Stimulated activated CD4-positive, alpha-beta T cell treated with anti-CD3 and anti-CD28 coated beads, Interleukin-15, amount 100 ng/mL, for 48 hours (primary cell): ENCODE data around the gene PCK1.

ENCODE experiments used
- DNase-seq, 2 donors: peaks; one replicate each; pipeline ENCODE4 v3.0.0-alpha.2; 2020; ENCODE audit warnings: low read depth in 2 of 2

PCK1 gene

DNA sequence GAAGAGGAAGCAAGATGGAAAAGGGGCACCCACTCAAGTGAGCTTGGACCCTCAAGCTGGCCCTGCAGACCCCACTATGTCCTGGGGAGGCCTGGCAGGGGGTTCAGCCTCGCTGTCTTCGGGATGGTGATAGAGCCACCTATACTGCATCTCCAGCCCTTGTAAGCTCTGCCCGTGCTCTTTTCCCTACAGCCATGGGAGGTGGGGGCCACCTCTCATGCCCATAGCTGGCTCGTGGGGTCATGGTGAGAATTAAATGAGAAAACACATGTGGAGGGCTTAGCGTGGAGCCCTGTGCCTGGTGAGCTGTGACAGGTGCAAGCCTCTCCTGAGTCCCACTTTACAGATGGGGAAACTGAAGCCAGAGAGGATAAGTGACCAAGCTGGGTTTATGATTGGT, 27.7 kb downstream of the PCK1 start:
- no peak for DNase-seq

DNA sequence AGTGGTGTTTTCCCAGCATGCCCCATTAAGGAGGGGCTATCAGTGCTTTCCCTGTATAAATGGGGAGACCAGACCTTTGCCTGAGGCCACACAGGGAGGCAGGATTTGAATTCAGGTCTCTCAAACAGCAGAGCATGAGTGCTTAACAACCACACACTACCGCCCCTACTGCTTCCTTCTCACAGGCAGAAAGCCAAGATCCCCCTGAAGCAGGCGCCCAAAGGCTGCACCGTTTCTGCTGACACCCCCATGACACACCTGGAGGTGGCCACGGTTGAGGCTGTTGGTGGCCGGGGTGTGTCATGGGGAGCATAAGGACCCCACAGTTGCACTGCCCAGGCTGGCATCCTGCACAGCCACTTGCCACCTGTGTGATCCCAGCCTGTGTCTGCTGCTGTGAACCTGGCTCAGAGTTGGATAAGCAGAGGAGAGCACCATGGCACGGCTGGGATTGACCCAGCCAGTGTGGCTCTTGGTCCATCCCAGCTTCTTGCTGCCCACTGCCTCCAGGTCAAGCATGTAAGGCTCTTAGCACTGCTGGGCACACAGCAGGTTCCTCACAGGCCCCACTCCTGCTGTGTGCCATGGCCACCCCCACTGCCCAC, 28.3 kb downstream of the PCK1 start:
- DNase-seq, result no peak

DNA sequence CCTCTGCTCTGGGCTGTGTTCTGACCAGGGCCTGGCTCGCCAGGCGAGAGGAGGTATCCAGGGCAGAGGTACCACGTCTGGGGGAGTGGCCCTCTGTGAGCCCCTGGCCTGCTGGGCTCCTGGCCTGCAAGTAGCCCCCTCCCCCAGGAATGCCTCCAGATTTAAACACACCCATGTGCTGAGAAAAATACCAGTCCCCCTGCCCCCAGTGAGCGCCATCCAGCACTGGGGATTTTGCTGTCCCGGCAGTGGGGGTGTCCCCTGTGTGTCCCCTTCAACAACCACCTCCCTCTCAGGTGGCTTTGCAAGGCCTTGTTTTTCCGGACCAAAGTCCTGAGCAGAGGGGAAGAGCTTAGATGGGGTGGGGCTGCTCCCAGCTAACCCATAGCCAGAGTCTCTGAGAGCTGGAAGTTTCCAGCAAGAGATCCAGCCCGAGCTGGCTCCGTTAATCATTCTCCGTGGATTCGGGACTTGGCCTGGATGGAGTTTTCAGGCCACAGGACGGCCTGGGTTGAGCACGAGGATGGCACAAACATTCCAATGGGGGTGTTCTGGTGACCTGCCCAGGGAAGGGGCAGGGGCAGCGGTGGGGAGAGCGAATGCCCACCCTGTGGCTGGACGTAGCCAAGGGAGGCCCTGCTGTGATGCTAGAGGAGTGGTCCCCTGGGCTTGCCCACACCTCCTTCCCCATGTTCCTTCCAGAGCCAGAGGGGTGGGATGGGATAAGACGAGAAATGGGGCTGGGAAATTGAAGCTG, 29.0 kb downstream of the PCK1 start:
- no peak for DNase-seq

DNA sequence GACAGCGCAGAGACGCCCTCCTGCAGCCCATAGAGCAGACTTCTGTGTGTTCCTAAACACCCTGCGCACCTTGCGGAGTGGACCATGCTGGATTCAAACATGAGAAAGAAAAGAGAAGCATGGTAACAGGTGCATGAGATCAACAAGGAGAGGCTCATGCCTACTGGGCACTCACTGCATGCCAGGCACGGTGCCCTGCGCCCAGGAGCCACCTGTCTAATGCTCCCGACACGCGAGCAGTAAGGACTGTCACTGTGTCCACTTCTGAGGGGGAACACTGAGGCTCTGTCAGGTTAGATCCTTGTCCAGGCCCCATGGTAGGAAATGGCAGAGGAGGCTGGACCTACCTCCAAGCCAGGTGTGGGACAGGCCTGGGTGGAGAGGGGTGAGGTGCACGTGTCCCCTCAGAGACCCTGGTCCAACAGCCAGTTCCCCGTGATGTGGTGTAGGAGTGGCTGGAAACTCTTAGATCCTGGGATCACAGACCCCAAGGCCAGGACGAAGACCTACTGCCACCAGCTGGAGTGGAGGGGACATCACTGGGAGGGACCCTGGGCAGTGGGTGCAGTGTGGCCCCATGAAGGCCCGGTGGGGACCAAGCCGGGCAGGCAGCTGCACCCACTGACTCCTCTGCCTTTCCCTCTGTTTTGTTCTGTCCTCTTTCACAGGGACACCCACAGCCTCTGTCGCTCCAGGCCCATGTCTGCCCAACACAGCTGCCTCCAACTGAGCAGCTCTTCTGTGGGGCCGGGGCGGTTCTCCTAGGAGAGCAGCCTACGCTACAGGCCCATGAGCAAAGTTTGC, 29.8 kb downstream of the PCK1 start:
- no peak for DNase-seq

DNA sequence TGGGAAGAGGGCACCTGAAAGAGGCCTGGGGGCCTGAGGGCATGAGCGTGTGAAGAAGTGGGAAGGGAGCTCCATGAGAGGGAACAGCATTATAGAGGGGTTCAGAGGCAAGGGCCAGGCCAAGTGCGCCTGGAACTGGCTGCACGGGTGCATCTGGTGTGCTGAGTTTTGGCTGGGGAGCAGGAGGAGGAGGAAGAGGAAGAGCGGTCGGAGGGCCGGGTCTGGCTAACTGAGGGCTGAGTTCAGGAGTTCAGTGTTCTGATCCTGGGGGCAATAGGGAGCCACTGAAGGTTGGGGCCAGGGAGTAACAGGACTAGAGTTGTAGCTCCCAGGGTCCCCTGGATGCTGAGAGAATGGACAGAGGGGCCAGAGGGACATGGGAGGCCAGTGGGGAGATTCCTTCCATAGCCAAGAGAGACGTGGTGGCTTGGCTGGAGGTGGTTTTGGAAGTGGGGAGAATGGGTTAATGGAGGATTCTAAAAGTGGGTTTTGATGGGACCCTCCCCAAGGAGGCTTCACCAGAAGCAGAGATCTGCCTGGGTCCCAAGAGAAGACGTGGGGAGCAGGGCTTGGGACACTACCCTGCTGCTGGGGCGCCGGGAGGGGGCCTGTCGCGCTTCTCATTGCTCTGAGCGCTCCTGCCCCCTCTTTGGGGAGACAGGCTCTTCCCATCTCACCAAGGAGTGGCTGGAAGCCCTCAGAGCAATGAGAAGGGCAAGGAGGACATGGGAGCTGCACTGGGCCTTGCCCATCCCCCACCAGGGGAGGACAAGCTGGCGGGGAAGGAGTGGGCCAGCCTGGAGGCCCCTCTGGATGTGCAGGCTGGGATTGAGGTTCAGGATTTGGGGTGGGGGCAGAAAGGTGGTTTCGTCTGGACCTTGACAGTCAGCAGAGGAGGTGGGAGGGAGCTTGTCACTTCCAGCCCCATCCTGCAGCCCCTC, 30.6 kb downstream of the PCK1 start:
- DNase-seq, result no peak

DNA sequence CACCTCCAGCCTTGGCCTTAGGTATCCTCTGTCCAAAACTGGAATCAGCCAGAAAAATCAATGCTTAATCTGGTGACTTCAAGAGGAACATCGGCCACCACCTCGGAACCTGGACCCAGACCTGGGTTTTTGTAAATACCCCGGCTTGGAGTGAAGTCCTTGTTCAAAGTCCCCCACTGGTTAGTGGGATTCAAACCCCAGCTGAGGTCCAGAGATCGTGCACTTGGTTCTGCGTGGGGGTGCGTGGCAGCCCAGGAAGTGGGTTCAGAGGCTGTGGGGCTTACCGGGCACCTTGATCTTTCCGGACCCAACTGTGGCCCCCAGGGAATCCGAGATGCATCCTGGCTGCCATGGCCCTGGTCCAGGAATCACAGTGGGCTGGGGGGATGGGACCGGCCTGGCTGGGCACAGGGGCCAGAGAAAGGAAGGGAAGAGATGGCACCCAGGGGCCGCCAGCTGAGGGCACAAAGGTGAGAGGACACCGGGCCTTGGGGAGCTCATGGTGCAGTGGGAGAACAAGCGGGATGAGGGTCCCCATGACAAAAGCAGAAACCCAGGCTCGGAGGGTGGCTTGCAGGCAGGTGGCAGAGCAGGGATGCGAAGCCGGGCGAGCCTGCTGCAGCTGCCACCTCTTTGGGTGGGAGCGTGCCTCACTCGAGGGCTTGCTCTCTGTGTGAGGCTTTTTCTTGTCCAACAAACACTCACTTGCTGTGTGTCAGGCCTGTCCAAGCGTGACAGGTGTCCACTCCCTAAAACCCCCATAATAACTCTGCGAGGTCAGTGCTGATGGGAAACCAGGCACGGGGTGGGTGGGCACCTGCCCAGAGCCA, 31.6 kb downstream of the PCK1 start:
- DNase-seq, result no peak

DNA sequence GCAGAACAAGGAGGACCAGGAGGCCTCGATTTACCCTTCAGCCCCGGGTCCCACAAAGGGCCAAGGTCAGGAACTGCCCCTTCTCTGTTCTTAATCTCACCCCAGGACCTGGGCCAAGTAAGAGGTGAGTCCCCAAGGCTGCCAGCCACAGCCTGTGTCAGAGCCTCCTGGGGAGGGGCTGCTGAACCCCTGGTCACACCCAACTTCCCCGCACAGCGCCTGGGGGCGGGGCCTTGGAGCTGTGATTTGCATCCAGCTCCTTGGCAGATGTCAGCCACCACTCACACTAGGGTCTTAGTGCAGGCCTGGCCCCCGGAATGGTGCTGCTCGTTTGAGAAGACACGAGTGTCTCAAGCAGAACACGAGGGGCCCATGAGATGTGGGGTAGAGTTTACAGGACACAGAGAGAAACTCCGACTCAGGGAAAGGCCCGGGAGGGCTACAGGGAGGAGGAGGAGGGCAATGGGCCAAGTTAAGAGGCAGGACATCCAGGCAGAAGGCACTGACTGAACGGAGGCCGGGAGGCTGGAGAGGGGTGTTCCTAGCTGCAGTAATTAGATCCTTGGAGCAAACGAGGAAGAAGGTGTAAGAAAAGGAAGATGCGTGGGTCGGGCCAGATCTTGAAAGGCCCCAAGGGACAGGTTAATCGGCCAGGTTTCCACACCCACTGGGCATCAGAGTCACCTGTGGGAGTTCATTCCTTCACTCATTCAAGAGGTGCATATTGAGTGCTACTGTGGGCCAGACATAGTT, 32.4 kb downstream of the PCK1 start:
- no peak for DNase-seq

DNA sequence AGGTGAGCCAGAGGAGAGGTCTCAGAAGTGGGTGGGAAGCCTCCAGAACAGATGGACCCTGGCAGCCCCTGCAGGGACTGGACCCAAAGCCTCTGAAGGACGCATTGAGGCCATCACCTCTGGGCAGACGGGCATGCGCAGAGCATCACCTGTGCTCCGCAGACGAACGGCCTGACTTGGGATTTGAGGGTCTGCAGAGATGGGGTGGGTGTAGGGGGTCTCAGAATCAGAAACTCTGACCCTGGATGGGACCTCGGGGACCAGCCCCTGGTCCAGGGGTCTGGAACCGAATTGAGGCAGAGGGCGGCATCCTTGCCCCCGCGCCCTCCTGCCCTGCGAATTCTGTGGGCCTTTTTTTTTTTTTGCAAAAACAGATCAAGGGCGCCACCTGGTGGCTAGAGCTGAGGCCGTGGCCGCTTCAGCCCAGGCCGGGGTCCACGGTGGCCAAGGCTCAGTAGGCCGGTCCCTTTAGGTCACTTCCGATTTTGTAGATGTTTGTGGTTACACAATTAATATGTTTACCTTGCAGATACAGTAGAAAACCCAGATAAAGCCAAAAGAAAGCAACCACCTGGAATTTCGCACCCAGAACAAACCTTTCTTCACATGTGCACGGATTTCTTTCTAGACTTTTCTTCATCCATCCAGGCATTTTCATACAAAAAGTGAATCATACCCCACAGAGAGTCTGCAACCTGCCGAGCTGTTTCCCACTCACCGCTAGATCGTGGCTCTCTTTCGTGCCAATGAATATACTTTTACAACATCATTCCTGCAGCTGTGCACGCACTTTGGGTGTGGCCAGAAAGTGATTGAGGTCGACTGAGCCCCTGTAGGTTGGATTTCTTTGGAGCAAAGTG, 33.4 kb downstream of the PCK1 start:
- peak; percentile 24 to 39 for DNase-seq

DNA sequence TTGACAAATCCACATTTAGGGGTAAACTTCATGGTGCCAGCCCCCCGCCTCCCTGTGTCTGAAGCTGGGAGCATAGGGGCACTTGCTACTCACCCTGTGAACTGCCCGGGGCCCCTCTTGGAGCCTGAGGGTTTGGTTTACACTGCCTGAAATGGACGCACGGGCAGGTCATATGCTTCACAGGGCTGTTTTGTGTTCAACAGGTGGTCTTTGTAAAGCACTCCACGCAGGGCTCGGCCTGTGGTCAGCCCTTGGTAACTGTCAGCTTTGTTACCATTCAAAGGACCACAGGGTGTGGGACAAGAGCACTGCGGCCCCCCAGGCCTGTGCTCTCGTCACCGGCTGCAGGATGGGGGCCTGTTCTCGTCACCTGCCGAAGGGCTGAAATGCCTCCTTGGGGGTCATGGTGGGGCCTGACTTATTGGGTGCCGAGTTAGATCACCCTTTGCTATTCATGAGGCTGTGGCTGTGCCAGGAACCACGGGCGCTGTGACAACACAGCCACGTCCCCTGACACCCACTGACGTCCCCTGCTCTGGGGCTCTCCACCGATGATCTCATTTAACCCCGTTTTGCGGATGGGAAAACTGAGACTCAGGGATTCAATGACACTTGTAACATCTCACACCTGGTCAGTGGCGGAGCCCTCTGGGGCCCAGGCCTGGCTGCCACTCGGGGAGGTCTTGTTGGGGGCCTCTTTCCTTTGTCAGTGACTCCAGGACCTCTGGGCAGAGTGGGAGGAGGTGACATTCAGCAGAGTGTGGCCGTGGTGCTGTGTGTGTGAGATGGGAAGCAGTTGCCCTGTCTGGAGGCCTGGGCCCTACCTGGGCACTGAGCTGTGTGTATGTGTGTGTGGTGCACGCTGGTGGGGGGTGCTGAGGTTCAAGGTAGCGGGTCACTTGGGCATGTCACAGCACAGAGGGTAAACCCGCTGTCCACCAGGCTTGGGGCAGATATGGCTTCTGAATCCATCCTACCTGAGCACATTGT, 34.4 kb downstream of the PCK1 start:
- DNase-seq, result no peak

DNA sequence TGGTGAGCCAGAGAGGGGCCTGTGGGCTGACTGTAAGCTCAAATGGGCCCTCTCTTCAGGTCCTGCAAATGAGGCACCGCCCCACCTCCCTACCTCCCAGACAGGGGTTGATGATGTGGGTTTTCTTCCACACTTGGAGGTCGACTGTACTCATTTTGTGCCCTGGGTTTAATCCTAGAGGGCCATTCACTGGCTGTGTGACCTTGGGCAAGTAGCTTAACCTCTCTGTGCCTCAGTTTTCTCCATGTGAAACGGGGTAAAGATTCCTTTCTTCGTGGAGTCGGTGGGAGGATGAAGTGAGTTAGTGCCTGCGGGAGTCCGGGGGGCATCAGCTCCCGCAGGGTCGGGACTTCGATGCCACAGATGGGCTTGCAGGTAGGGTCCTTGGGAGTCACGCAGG, 35.4 kb downstream of the PCK1 start:
- DNase-seq, result no peak

DNA sequence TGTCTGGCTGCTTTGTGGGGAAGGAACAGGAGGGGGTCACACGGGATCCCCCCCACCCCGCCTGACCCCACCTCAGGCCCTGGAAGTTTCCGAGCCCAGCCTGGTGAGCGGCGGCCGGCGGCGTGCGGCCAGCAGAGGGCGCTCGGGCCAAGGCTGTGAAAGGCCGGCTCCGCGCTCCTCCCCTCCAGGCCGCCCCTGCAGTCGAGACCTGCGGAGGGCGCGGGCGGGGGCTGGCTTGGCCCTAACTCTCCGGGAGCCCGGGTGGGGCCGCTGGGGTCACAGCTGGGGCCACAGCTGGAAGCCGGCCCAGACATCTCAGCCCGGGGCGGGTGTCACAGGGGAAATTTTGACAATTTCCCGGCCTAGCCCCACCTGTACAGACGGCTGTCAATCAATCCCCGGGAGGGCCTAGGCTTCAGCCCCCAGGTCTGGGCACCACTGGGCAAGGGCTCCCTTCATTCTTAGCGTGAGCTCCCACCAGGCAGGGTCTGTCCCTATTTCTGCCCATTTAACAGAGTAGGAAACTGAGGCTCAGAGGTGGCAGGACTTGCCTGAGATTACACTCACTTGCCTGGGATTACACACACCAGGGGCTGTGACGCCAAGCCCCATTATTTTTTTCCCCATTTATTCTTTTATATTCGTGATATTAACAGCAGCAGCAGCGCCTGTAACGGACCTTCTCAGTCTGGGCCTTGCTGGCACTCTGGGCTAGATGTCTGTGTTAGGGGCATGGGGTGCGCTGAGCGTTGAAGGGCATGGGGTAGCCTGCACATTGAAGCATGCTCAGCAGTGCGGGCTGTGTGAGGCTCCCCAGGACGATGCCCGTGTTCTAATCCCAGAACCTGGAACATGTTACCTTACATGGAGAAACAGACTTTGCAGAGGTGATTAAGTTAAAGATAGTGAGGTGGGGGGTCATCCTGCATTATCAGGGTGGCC, 36.4 kb downstream of the PCK1 start:
- DNase-seq, result peak; percentile 26 to 60

DNA sequence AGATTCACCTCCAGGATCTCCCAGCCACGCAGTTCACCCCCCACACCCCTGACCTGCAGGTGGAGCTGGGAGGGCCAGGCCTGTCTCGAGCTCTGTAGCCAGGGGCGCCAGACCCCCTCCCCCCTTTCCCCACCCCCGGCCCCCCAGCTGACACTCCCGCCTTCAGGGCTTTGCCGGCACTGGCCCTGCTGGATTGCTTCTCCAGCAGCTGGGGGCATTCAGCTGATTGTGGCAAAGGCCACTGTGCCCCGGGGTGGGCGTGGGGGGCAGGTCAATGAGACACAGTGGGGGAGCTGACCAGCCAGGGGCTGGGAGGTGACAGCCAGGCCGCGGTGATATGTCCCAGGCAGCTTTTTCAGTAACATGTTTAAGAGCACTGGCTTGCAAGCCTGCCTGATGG, 37.1 kb downstream of the PCK1 start:
- DNase-seq, result no peak

DNA sequence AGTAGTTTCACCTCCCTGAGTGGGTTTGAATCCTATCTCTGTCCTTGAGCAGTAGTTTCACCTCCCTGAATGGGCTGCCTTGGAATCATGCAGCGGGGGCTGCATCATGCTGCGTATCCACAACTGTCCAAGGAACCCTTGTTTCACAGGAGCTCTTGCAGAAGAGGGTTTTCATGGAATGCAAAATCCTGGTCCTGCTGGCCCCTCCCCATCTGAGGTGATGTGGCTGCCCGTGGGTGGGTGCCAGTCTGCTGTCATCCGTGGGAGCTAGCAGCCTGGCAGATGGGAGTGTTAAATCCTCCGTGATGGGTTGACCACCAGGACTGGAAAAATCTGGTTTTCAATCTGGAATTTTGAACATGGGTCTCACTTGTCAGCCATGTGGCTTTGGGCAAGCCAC, 37.6 kb downstream of the PCK1 start:
- no peak for DNase-seq

DNA sequence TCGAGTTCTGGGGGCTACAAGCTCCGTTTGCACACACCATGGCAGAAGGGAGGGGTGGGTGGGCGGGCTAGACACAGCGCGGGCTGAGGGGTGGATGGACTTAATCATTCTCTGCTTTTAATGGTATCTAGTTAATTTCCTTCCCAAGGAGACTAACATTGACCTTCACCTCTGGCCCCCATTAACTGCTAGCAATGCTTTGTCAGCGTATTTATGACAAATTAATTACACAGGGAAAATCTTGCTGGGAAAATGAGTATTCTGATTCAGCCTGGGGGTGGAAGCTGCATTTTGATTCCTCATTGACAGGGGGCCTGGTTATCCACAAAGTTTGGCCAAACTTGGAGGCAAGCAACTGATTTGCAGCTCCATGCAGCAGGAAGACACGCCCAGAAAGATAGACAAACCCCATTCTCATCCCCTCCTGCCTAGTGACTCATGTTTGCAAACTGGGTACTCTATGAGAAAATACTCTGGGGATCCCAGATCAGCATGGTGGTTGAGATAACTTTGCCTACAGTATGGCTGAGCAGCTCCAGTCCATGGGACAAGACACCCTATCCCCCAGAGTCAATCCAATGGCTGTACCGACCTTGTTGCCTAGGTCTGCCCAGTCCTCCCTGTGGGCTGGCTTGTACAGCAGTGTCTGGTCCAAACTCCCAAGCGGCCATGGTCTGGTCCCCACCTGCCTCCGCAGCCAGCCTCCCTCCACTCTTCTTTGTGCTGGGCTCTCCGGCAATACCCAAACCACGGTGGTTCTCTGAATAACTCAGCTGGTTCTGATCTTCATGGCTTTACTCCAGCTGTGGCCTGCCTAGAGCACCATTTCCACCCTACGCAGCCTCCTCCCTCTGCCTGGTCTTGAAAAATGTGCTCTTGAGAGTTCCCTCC, 39.7 kb downstream of the PCK1 start:
- no peak for DNase-seq

DNA sequence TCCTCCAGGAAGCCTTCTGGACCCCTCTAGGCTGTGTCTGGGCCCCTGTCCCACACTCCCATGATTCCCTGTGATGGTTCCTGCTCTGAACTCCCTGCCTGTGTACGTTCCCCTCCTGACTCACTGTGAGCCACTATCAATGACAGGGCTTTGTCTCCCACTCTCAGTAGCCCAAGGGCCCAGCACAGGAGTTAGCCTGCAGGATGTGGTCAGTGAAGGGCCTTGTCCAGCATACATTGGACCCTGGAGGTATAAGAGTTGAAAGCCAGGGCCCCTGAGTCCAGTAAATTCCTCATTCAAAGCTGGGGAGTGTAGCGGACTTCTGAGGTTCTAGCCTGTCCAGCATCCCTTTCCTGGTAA, 40.3 kb downstream of the PCK1 start:
- no peak for DNase-seq

DNA sequence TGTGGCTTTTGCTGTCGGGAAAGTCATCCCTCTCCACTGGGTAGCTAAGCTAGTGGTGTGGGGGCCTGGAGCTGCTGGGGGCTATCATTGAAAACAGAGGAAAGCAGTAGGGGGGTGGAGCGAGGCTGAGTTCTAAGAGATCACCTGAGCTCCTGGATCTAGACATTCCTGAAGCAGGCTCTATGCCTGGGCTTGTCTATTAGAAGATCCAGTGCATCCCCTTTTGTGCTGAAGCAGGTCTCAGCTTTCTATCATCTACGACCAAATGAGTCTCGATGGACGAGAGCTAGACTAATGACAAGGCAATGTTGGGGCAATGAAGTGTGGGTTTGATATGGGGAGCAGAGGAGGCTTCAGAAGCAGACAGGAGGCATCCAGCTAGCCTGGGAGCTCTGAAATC, 40.8 kb downstream of the PCK1 start:
- DNase-seq, result no peak
